ENCODE measurements around the gene SMC3.
"Not testable (repeated sequence)": the region's sequence is repeated elsewhere in the genome, so short reads cannot be mapped to it uniquely, and the experiment has no call there.

SMC3 gene

GRCh38 chr10:110618230-110618610, 50.7 kb downstream of the SMC3 start:
- no peak for DNase-seq (ENCODE audit: low read depth, low spot score)
- no peak overlapping the region for H3K27ac ChIP-seq

GRCh38 chr10:110619514-110620397, 52.3 kb downstream of the SMC3 start:
- no peak overlapping the region for H3K27ac ChIP-seq
- DNase-seq (ENCODE audit: low read depth, low spot score): no peak

- no peak for DNase-seq (ENCODE audit: low read depth, low spot score)
Measured at GRCh38 chr10:110620398-110620719, 52.9 kb downstream of the SMC3 start.

GRCh38 chr10:110623316-110623715, 55.8 kb downstream of the SMC3 start:
- H3K27ac ChIP-seq; DNase-seq (ENCODE audit: low read depth, low spot score): not testable (repeated sequence)

More at GRCh38 chr10:110620398-110620719, 52.9 kb downstream of the SMC3 start:
- H3K27ac ChIP-seq: no peak overlapping the region

- DNase-seq (ENCODE audit: low read depth, low spot score): no peak
- H3K27ac ChIP-seq: no peak overlapping the region
Measured at GRCh38 chr10:110625356-110625894, 57.9 kb downstream of the SMC3 start.

GRCh38 chr10:110625951-110626855, 58.7 kb downstream of the SMC3 start:
- no peak overlapping the region for H3K27ac ChIP-seq
- DNase-seq (ENCODE audit: low read depth, low spot score): no peak

- H3K27ac ChIP-seq: no peak overlapping the region
Measured at GRCh38 chr10:110628161-110628560, 60.7 kb downstream of the SMC3 start.

GRCh38 chr10:110629680-110630191, 62.2 kb downstream of the SMC3 start:
- peak; percentile 91 for DNase-seq (ENCODE audit: low read depth, low spot score)

More at GRCh38 chr10:110628161-110628560, 60.7 kb downstream of the SMC3 start:
- DNase-seq (ENCODE audit: low read depth, low spot score): no peak

GRCh38 chr10:110631934-110632333, 64.4 kb downstream of the SMC3 start:
- DNase-seq (ENCODE audit: low read depth, low spot score): no peak

More at GRCh38 chr10:110629680-110630191, 62.2 kb downstream of the SMC3 start:
- peak overlapping the region; percentile 18 for H3K27ac ChIP-seq

GRCh38 chr10:110632591-110633215, 65.2 kb downstream of the SMC3 start:
- H3K27ac ChIP-seq: peak overlapping the region; percentile 17
- peak; percentile 45 for DNase-seq (ENCODE audit: low read depth, low spot score)

More at GRCh38 chr10:110631934-110632333, 64.4 kb downstream of the SMC3 start:
- H3K27ac ChIP-seq: no peak overlapping the region

GRCh38 chr10:110634527-110635209, 67.2 kb downstream of the SMC3 start:
- no peak overlapping the region for H3K27ac ChIP-seq
- no peak for DNase-seq (ENCODE audit: low read depth, low spot score)

GRCh38 chr10:110636572-110636931, 69.1 kb downstream of the SMC3 start:
- DNase-seq (ENCODE audit: low read depth, low spot score): no peak
- H3K27ac ChIP-seq: no peak overlapping the region

- DNase-seq (ENCODE audit: low read depth, low spot score): no peak
- no peak overlapping the region for H3K27ac ChIP-seq
Measured at GRCh38 chr10:110636932-110637557, 69.5 kb downstream of the SMC3 start.

GRCh38 chr10:110637558-110638053, 70.1 kb downstream of the SMC3 start:
- no peak for DNase-seq (ENCODE audit: low read depth, low spot score)
- H3K27ac ChIP-seq: no peak overlapping the region

- DNase-seq (ENCODE audit: low read depth, low spot score): no peak
Measured at GRCh38 chr10:110638319-110638718, 70.8 kb downstream of the SMC3 start.

GRCh38 chr10:110639046-110639445, 71.6 kb downstream of the SMC3 start:
- not testable (repeated sequence) for DNase-seq (ENCODE audit: low read depth, low spot score)

More at GRCh38 chr10:110638319-110638718, 70.8 kb downstream of the SMC3 start:
- H3K27ac ChIP-seq: no peak overlapping the region

GRCh38 chr10:110639858-110640257, 72.4 kb downstream of the SMC3 start:
- DNase-seq (ENCODE audit: low read depth, low spot score); H3K27ac ChIP-seq: not testable (repeated sequence)

More at GRCh38 chr10:110639046-110639445, 71.6 kb downstream of the SMC3 start:
- not testable (repeated sequence) for H3K27ac ChIP-seq

- no peak overlapping the region for H3K27ac ChIP-seq
- no peak for DNase-seq (ENCODE audit: low read depth, low spot score)
Measured at GRCh38 chr10:110641256-110641655, 73.8 kb downstream of the SMC3 start.
